Skeletal muscle tissue (tissue), 4 donors: ENCODE measurements around the gene METTL6. TPM values are rescaled to one million over a fixed set of nuclear protein-coding genes. Genes with fewer than 3 reads are reported as not detected.
"Not testable (repeated sequence)": the region's sequence is repeated elsewhere in the genome, so short reads cannot be mapped to it uniquely, and the experiment has no call there.

ENCODE experiments used
- H3K27ac ChIP-seq: one replicate; pipeline ENCODE4 v1.7.0; 2013; ENCODE audit warnings: mild to moderate bottlenecking, low read depth, low read length, inconsistent platforms
- H3K27me3 ChIP-seq, 3 donors: one replicate each; pipeline ENCODE4 v1.7.0; 2013; ENCODE audit warnings: low read length in 3 of 3; ENCODE audit not compliant: control insufficient read depth in 3 of 3, insufficient read depth in 3 of 3
- H3K36me3 ChIP-seq, 3 donors: one replicate each; pipeline ENCODE4 v1.7.0; 2013; ENCODE audit warnings: low read length in 3 of 3; ENCODE audit not compliant: control insufficient read depth in 3 of 3, insufficient read depth in 3 of 3
- H3K4me1 ChIP-seq, 3 donors: one replicate each; pipeline ENCODE4 v1.7.0; 2013; ENCODE audit warnings: low read length in 3 of 3, mild to moderate bottlenecking in 3 of 3; ENCODE audit not compliant: control insufficient read depth in 3 of 3, insufficient read depth in 3 of 3
- H3K4me3 ChIP-seq, 3 donors: one replicate each; pipeline ENCODE4 v1.7.0; 2013; ENCODE audit warnings: low read length in 3 of 3
- H3K9ac ChIP-seq, 3 donors: one replicate each; pipeline ENCODE4 v1.7.0; 2013; ENCODE audit warnings: low read length in 3 of 3, mild to moderate bottlenecking in 3 of 3, moderate library complexity in 2 of 3, low read depth in 1 of 3
- H3K9me3 ChIP-seq, 3 donors: one replicate each; pipeline ENCODE4 v1.7.0; 2013; ENCODE audit warnings: low read length in 3 of 3; ENCODE audit not compliant: control insufficient read depth in 3 of 3
- total RNA-seq: library from RNA; depleted of rRNA; stranded (reverse); fragments of >200 nt; gene quantifications from one replicate; pipeline ENCODE4 v1.2.3, GENCODE V29; 2014
- donor health status: Osteomylitis.

Gene METTL6
- total RNA-seq, 1 donor from 2014 or later: 42.3 TPM

DNA sequence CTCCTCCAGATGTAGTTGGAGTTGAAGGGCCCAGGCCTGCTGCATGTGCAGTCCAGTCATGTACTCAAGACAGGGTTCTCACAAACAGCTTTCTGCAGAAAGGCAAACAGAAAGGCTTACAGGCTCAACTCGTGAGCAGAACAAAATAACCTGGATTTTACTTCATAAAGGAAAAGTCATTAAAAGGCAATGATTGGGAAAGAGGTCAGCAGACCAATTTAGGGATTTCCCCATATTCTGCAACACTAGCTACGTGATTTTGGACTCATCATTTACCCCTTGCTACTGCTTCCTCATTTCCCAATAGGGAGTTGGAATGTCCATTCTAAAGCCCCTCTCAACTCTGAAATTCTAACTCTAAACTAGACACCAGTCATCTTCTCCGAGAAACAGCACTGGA, 18.1 kb downstream of the METTL6 start:
- H3K9ac ChIP-seq: no peak overlapping the region
- peaks cover 11 to 16% (median 13%) of the 10 kb centered on the region in 3 donors for H3K36me3 ChIP-seq
- H3K4me3 ChIP-seq: no peak overlapping the region
- H3K27ac ChIP-seq: no peak overlapping the region
- no peaks in the 10 kb centered on the region for H3K9me3 ChIP-seq
- H3K4me1 ChIP-seq: no peaks in the 10 kb centered on the region
- no peaks in the 10 kb centered on the region for H3K27me3 ChIP-seq

DNA sequence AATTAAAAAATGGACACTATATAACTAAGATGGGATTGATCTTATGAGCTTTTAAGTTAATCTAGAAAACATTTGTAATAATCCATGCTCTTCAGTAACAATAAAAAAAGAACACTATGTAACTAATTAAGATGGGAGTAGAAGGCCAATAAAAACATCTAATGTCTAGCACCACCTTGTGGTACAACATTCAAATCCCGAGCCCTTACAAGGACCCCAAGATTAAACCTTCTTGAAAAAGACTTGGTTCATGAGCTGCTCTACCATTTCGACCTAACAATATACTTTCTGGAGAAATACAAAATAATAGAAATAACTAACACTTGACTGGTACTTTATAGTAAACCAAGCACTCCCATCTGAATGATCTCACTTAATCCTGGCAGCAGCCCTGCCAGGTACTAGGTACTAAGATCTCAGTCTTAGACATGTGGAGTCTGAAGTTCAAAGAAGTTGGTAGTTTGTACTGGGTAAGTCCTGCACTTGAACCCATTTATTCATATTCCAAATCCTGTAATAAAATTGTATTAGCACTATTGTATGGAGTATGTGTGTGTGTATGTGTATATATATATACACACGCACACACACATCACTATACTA, 21.8 kb downstream of the METTL6 start:
- Histone ChIP-seq H3K9ac (no peak overlapping the region), H3K4me3 (no peak overlapping the region), H3K9me3 (no peaks in the 10 kb centered on the region), H3K27ac (no peak overlapping the region), H3K36me3 (peaks cover 0 to 6% (median 4%) of the 10 kb centered on the region in 3 donors), H3K27me3 (no peaks in the 10 kb centered on the region), H3K4me1 (no peaks in the 10 kb centered on the region)

DNA sequence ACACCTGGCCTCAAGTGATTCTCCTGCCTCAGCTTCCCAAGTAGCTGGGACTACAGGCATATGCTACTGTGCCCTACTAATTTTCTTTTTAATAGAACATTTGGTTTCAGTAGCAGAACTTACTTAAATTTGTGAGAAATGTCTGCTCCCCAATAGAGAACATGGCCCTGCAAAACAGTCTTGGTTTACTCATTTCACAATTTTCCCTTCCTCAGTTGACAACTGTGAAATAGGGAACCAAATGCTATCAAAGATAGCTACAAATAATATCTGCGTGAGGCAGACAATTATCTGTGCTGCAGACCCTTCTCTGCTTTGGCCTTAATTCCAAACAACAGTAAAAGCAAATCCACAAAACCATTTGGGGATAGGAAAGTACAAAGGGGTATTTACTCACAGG, 22.6 kb downstream of the METTL6 start:
- Histone ChIP-seq H3K9ac (no peak overlapping the region), H3K4me1 (no peaks in the 10 kb centered on the region), H3K4me3 (no peak overlapping the region), H3K9me3 (no peaks in the 10 kb centered on the region), H3K27me3 (no peaks in the 10 kb centered on the region), H3K27ac (no peak overlapping the region), H3K36me3 (peaks cover 0 to 6% (median 0%) of the 10 kb centered on the region in 3 donors)

DNA sequence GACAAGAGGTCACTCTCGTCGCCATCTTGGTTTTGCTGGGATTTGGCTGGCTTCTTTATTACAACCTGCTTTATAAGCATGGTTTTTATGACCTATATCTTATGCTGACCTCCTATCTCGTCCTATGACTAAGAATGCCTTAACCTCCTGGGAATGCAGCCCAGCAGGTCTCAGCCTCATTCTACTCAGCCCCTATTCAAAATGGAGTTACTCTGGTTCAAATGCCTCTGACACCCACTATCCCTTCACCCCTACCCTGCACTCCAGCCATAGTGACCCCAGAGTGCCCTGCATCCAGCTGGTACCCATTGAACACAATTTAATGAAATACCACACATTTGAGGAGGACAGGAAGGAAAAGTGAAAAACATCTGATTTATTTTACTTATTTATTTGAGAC, 23.4 kb downstream of the METTL6 start:
- H3K27ac ChIP-seq: no peak overlapping the region
- no peaks in the 10 kb centered on the region for H3K4me1 ChIP-seq
- H3K27me3 ChIP-seq: no peaks in the 10 kb centered on the region
- H3K9me3 ChIP-seq: no peaks in the 10 kb centered on the region
- no peaks in the 10 kb centered on the region for H3K36me3 ChIP-seq
- H3K4me3 ChIP-seq: no peak overlapping the region
- H3K9ac ChIP-seq: no peak overlapping the region

DNA sequence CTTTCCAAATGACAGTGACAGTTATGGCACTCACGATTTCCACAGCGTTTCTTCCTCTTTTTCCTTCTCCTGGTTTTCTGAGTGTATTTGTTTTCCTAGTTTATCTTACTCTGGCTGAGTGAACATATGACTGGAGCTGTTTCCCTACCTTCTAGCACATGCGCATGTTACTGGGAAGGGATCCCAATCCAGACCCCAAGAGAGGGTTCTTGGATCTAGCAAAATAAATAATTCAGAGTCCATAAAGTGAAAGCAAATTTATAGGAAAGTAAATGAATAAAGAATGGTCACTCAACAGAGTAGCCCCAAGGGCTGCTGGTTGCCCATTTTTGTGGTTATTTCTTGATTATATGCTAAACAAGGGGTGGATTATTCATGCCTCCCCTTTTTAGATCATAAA, 23.8 kb downstream of the METTL6 start:
- Histone ChIP-seq H3K27ac (no peak overlapping the region), H3K27me3 (no peaks in the 10 kb centered on the region), H3K4me3 (no peak overlapping the region), H3K4me1 (no peaks in the 10 kb centered on the region), H3K9me3 (no peaks in the 10 kb centered on the region), H3K9ac (no peak overlapping the region), H3K36me3 (no peaks in the 10 kb centered on the region)

DNA sequence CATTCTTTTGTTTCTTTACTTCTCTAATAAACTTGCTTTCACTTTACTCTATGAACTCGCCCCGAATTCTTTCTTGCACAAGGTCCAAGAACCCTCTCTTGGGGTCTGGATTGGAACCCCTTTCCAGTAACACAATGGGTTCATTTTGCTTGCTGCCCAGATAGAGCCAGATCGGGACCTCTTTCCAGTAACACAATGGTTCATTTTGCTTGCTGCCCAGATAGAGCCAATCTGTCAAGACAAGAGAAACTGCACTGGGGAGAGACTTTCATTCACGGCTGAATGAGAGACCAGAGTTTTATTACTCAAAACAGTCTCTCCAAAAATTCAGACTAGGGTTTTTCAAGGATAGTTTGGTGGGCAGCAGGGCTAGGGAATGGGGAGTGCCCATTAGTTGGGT, 25.4 kb downstream of the METTL6 start:
- H3K9ac ChIP-seq: no peak overlapping the region
- no peak overlapping the region for H3K4me3 ChIP-seq
- H3K4me1 ChIP-seq: no peaks in the 10 kb centered on the region
- no peaks in the 10 kb centered on the region for H3K36me3 ChIP-seq
- no peaks in the 10 kb centered on the region for H3K9me3 ChIP-seq
- H3K27ac ChIP-seq: no peak overlapping the region
- H3K27me3 ChIP-seq: no peaks in the 10 kb centered on the region

DNA sequence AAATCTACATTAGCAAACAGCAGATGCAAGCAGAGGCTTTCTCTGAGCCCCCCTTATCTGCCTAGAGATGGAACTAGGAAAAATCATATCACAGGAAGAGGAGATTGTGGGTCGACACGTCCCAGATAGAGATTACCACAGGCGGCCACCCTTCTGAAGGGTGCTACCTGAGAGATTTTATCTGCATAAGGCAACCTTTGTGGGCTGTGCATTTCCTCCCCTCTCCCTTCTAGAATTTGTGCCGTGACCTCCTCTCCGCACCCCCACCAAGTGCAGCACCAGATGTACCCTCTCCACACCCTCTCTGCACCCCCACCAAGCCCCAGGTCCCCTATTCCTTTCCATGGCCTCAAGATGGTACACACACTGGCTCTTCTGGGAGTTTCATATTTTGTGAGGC, 27.4 kb downstream of the METTL6 start:
- Histone ChIP-seq H3K9ac (no peak overlapping the region), H3K4me1 (no peaks in the 10 kb centered on the region), H3K27me3 (no peaks in the 10 kb centered on the region), H3K27ac (no peak overlapping the region), H3K9me3 (no peaks in the 10 kb centered on the region), H3K36me3 (no peaks in the 10 kb centered on the region), H3K4me3 (no peak overlapping the region)

DNA sequence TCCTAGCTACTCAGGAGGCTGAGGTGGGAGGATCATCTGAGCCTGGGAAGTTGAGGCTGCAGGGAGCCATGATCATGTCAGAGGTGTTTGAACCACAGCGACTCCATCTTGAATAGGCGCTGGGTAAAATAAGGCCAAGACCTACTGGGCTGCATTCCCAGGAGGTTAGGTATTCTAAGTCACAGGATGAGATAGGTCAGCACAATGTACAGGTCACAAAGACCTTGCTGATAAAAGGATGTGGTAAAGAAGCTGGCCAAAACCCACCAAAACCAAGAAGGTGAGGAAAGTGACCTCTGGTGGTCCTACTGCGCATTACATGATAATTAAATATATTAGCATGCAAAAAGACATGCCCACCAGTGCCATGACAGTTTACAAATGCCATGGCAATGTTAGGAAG, 28.6 kb downstream of the METTL6 start:
- H3K27ac ChIP-seq, H3K4me3 ChIP-seq, H3K9ac ChIP-seq, H3K4me1 ChIP-seq, H3K36me3 ChIP-seq, H3K9me3 ChIP-seq, H3K27me3 ChIP-seq: not testable (repeated sequence)

DNA sequence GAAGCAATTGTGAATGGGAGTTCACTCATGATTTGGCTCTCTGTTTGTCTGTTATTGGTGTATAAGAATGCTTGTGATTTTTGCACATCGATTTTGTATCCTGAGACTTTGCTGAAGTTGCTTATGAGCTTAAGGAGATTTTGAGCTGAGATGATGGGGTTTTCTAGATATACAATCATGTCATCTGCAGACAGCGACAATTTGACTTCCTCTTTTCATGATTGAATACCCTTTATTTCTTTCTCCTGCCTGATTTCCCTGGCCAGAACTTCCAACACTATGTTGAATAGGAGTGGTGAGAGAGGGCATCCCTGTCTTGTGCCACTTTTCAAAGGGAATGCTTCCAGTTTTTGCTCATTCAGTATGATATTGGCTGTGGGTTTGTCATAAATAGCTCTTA, 34.1 kb downstream of the METTL6 start:
- not testable (repeated sequence) for H3K4me3 ChIP-seq, H3K9ac ChIP-seq, H3K36me3 ChIP-seq, H3K9me3 ChIP-seq, H3K4me1 ChIP-seq, H3K27ac ChIP-seq, H3K27me3 ChIP-seq

DNA sequence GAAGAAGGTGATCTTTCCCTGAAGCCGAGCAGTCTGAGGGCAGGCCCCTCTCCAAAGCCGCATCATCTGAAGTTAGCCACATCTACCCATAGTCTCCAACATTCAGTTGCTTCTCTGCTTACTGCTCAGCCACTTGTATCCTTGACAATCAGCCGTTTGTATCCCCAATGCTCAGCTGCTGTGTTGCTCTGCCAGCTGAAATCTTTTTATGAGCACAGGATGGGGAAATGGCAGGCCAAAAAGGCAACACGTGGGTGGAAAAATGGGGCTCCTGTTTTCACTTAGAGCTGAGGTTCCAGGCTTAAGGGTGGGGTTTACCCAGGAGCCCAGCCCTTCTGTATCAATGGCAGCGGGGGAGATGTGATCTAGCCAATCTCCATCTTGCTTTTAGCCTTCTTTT, 36.3 kb downstream of the METTL6 start:
- no peaks in the 10 kb centered on the region for H3K36me3 ChIP-seq
- H3K9me3 ChIP-seq: peaks cover 0 to 4% (median 0%) of the 10 kb centered on the region in 3 donors
- no peaks in the 10 kb centered on the region for H3K27me3 ChIP-seq
- H3K9ac ChIP-seq: no peak overlapping the region
- peaks cover 0 to 8% (median 7%) of the 10 kb centered on the region in 3 donors for H3K4me1 ChIP-seq
- H3K4me3 ChIP-seq: no peak overlapping the region
- H3K27ac ChIP-seq: no peak overlapping the region

DNA sequence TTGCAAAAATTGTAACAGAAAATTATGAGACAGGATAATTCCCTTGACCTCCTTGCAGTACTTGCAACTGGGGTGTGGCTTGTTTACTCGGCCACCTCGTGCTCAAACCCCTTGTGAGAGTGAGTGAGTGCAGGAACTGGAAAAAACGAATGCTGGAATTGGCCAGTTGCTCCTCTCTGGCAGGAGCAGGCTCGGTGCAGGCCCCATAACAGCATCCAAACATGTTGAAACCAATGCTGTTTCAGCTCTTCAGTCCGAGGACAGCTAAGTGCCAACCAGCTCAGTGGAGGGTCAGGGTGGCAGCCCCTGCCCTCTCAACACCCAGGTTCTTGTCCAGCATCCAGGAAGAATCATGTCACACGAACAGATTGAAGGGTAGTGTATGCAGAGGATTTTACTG, 36.9 kb downstream of the METTL6 start:
- Histone ChIP-seq H3K36me3 (no peaks in the 10 kb centered on the region), H3K4me1 (peaks cover 0 to 8% (median 7%) of the 10 kb centered on the region in 3 donors), H3K4me3 (no peak overlapping the region), H3K9ac (no peak overlapping the region), H3K9me3 (peaks cover 0 to 4% (median 0%) of the 10 kb centered on the region in 3 donors), H3K27me3 (no peaks in the 10 kb centered on the region), H3K27ac (no peak overlapping the region)
